MCF 10A (cell line): ENCODE results near the gene CLEC12A. TPM values are rescaled to one million over a fixed set of nuclear protein-coding genes. Genes with fewer than 3 reads are reported as not detected.

Experiments used
- BruUV-seq: library from RNA; stranded (reverse); fragments of 400-500 nt; replicated peaks from 2 replicates; lab custom pipeline; 2021; lab: Mats Ljungman, UMichigan
- CTCF ChIA-PET: fragments of 300-600 bp; sonication (Branson Sonifier 250); formaldehyde crosslinking; extraction: SDS; loops from one replicate; lab custom pipeline; 2021; ENCODE audit warnings: antibody characterized with exemption, inconsistent platforms; lab: Yijun Ruan, JAX
- POLR2A ChIA-PET: fragments of 300-600, 350-650 bp; sonication (Branson Sonifier 250); formaldehyde crosslinking; extraction: SDS; loops from one replicate; lab custom pipeline; 2020; ENCODE audit warnings: antibody characterized with exemption, inconsistent platforms; lab: Yijun Ruan, JAX
- DNase-seq: peaks from one replicate; pipeline ENCODE4 v3.0.0-alpha.2; 2018; ENCODE audit not compliant: unreplicated experiment
- H3K27ac Mint-ChIP-seq: one replicate; pipeline ENCODE4 v1.8.0; 2022; ENCODE audit warnings: mild to moderate bottlenecking, low read depth, mixed read lengths; ENCODE audit not compliant: unreplicated experiment
- H3K27me3 Mint-ChIP-seq: one replicate; pipeline ENCODE4 v1.8.0; 2022; ENCODE audit warnings: mixed read lengths; ENCODE audit not compliant: insufficient read depth, unreplicated experiment
- H3K36me3 Mint-ChIP-seq: one replicate; pipeline ENCODE4 v1.8.0; 2022; ENCODE audit warnings: mild to moderate bottlenecking, moderate library complexity, mixed read lengths; ENCODE audit not compliant: insufficient read depth, unreplicated experiment
- H3K4me1 Mint-ChIP-seq: one replicate; pipeline ENCODE4 v1.8.0; 2022; ENCODE audit warnings: mixed read lengths; ENCODE audit not compliant: insufficient read depth, unreplicated experiment
- H3K4me3 Mint-ChIP-seq: one replicate; pipeline ENCODE4 v1.8.0; 2022; ENCODE audit warnings: mild to moderate bottlenecking, moderate library complexity, mixed read lengths; ENCODE audit not compliant: unreplicated experiment
- H3K9me3 Mint-ChIP-seq: one replicate; pipeline ENCODE4 v1.8.0; 2022; ENCODE audit warnings: mixed read lengths; ENCODE audit not compliant: unreplicated experiment
- CTCF ChIP-seq: fragments of 200-600 bp; IDR thresholded peaks from one replicate; pipeline ENCODE4 v1.8.0; 2022; ENCODE audit warnings: antibody characterized with exemption, mild to moderate bottlenecking; ENCODE audit not compliant: unreplicated experiment
- intact Hi-C: fragments of 100-400 bp; cut with micrococcal nuclease; formaldehyde crosslinking; loops from 2 replicates; pipeline ENCODE4 v1.14.1; 2022
- total RNA-seq: library from RNA; stranded (reverse); gene quantifications from 2 replicates; pipeline ENCODE4 v1.2.3, GENCODE V29; 2022

The CLEC12A gene
- total RNA-seq, 1 experiment from 2014 or later, result not detected

- intact Hi-C loops, result no loop called here
- ChIA-PET CTCF (interaction anchor here (0.8 to 1.5 kb wide), 2 partner anchors 63 to 197 kb away, joined by 3 read pairs; no protein-coding TSS in a partner anchor), POLR2A (interaction anchor here (0.6 kb wide), 1 partner anchor 35 kb away, joined by 3 read pairs; no protein-coding TSS in a partner anchor)
- no TSS peak for BruUV-seq
- H3K27me3 Mint-ChIP-seq, result peaks cover 25% of the 10 kb centered on the region
- H3K27ac Mint-ChIP-seq, result no peak overlapping the region
- DNase-seq, result no peak
- TF ChIP-seq CTCF, result no peak
- H3K9me3 Mint-ChIP-seq, result no peaks in the 10 kb centered on the region
- H3K36me3 Mint-ChIP-seq, result no peaks in the 10 kb centered on the region
- H3K4me3 Mint-ChIP-seq, result no peak overlapping the region
- no peaks in the 10 kb centered on the region for H3K4me1 Mint-ChIP-seq
These were observed 29.4 kb upstream of the CLEC12A start for GRCh38 chr12:9941838-9942237.

- Mint-ChIP-seq H3K27me3 (peaks cover 25% of the 10 kb centered on the region), H3K4me3 (no peak overlapping the region), H3K9me3 (no peaks in the 10 kb centered on the region), H3K36me3 (no peaks in the 10 kb centered on the region), H3K4me1 (no peaks in the 10 kb centered on the region), H3K27ac (no peak overlapping the region)
- no TSS peak for BruUV-seq
- CTCF ChIA-PET, result interaction anchor here (1.5 kb wide), 1 partner anchor 192 kb away, joined by 3 read pairs; no protein-coding TSS in a partner anchor
- no peak for DNase-seq
- POLR2A ChIA-PET, result no interaction called here
- intact Hi-C loops, result no loop called here
- TF ChIP-seq CTCF, result no peak
These were observed 28.0 kb upstream of the CLEC12A start for GRCh38 chr12:9943240-9943639.

- Mint-ChIP-seq H3K27ac (no peak overlapping the region), H3K9me3 (no peaks in the 10 kb centered on the region), H3K4me3 (no peak overlapping the region), H3K27me3 (peaks cover 25% of the 10 kb centered on the region), H3K4me1 (no peaks in the 10 kb centered on the region), H3K36me3 (no peaks in the 10 kb centered on the region)
- POLR2A ChIA-PET, result no interaction called here
- intact Hi-C loops, result no loop called here
- BruUV-seq, result no TSS peak
- CTCF ChIA-PET, result interaction anchor here (0.7 to 1.5 kb wide), 2 partner anchors 194 to 233 kb away, joined by 3 to 4 read pairs; no protein-coding TSS in a partner anchor
- no peak for DNase-seq
- TF ChIP-seq CTCF, result no peak
These were observed 26.8 kb upstream of the CLEC12A start for GRCh38 chr12:9944391-9944790.

- CTCF ChIA-PET, result no interaction called here
- no TSS peak for BruUV-seq
These were observed 23.5 kb upstream of the CLEC12A start for GRCh38 chr12:9947674-9948073.

More at GRCh38 chr12:9947674-9948073, 23.5 kb upstream of the CLEC12A start:
- TF ChIP-seq CTCF, result no peak
- POLR2A ChIA-PET, result no interaction called here
- Mint-ChIP-seq H3K27me3 (peaks cover 22% of the 10 kb centered on the region), H3K27ac (no peak overlapping the region), H3K4me1 (no peaks in the 10 kb centered on the region), H3K4me3 (no peak overlapping the region), H3K9me3 (no peaks in the 10 kb centered on the region), H3K36me3 (no peaks in the 10 kb centered on the region)
- no peak for DNase-seq
- intact Hi-C loops, result no loop called here
